Measurements from ENCODE around the gene SURF2.

The SURF2 gene

DNA sequence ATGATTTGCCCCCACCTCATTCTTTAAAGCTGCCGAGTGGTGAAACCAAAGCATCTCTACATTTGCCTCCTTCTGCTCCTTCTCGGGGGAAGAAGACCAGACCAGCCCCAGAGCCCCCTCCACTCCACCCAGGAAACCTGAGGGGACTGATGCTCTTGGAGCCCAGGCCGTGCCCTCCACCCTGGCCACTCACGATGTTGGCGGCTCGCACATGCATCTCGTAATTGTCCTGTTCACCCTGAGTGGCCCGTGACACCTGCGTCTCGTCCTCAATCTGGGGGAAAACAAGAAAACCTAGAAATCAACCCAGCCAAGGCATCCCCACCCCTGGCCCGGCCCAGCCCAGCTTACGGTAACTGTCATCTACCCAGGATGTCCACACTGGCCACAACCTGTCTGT lies 11.4 kb upstream of the SURF2 start:
- H3K4me3 ChIP-seq (ENCODE audit: low read depth, low read length) = no peak overlapping the region
- TF ChIP-seq, protein P1, sequence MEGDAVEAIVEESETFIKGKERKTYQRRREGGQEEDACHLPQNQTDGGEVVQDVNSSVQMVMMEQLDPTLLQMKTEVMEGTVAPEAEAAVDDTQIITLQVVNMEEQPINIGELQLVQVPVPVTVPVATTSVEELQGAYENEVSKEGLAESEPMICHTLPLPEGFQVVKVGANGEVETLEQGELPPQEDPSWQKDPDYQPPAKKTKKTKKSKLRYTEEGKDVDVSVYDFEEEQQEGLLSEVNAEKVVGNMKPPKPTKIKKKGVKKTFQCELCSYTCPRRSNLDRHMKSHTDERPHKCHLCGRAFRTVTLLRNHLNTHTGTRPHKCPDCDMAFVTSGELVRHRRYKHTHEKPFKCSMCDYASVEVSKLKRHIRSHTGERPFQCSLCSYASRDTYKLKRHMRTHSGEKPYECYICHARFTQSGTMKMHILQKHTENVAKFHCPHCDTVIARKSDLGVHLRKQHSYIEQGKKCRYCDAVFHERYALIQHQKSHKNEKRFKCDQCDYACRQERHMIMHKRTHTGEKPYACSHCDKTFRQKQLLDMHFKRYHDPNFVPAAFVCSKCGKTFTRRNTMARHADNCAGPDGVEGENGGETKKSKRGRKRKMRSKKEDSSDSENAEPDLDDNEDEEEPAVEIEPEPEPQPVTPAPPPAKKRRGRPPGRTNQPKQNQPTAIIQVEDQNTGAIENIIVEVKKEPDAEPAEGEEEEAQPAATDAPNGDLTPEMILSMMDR (IDR thresholded peaks at IDR 0.05; ENCODE audit: insufficient read depth, low read depth, low read length, missing control alignments) = no peak
- no peak for DNase-seq (ENCODE audit: low read depth)

DNA sequence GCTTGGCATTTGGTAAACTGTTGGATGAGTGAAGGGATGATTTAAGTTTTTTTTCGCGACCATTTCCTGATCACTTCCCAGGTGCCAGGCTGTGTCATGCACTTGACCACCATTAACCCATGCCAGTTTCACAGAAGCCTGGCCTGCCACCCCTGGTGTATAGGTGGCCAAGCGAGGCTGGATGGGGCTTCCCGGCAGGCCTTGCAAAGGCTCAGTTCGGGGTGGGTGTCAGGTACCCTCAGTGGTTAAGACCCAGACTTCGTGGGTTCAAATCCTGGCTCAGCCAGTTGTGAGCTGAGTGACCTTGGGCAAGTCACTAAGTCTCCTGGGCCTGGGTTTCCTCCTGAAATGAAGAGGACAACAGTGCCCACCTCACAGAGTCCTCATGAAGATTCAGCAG lies 10.8 kb upstream of the SURF2 start:
- H3K4me3 ChIP-seq (ENCODE audit: low read depth, low read length) = no peak overlapping the region
- TF ChIP-seq, protein P1 (IDR thresholded peaks at IDR 0.05; ENCODE audit: insufficient read depth, low read depth, low read length, missing control alignments) = no peak
- no peak for DNase-seq (ENCODE audit: low read depth)

DNA sequence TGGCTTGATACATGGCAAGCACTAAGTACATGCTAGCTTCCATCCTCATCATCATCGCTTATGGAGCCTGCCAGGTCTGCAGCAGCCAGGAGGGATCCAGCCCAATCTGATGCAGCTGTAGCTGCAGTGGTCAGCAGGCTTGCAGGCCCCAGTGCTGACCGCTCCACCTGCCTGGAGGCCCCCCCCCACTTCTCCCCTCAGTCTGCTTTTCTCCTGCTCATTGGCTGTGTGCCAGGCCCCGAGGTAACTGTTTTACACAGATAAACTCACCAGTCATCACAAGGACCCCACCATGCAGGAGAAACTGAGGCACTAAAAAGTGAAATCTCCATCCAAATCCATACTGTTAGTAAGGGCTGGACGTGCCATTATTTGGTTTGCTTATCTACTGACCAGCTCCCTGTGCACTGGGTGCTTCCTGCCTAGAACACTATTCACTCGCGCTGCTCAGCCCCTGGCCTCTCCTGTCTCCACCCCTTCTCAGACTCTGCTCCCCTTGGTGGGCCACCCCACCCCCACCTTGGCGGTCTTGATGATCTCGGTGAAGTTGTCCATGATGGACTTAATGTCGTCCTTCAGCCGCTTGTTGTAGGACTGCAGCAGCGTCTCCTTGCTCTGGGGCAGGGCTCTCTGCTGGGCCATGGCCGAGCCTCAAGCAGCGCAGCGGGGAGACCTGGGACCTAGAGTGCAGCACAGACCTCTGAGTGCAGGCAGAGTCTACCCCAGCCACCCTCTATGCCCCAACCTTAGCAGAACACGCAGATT lies 10.1 kb upstream of the SURF2 start:
- TF ChIP-seq, protein P1 (IDR thresholded peaks at IDR 0.05; ENCODE audit: insufficient read depth, low read depth, low read length, missing control alignments) = no peak
- DNase-seq (ENCODE audit: low read depth) = no peak

DNA sequence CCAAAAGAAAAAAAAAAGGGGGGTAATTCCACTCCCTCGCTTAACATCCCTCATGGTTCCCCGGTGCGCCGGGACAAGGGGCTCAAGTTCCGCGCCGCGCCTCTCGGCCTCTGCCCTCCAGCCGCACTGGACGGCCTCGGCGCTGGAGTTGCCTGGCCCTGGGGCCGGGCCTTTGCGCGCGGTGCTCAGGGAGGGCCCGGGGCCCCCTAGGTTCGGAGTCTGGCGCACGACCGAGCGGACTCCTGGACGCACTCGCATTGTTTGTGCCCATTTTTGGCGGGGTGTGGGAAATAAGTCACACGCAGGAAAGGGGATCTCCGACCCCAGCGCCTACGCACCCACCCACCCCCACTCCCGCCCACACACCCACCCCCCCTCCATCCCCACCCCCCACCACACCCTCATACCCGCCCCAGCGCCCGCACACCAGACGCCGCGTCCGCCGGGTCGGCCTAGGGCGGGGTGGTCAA lies 8.8 kb upstream of the SURF2 start:
- TF ChIP-seq, protein P1 (IDR thresholded peaks at IDR 0.05; ENCODE audit: insufficient read depth, low read depth, low read length, missing control alignments) = no peak
- H3K4me3 ChIP-seq (ENCODE audit: low read depth, low read length) = peak overlapping the region; percentile 92
- DNase-seq (ENCODE audit: low read depth) = peak; percentile 66

More for the DNA sequence above, 10.1 kb upstream of the SURF2 start:
- H3K4me3 ChIP-seq (ENCODE audit: low read depth, low read length) = peak overlapping the region; percentile 92

DNA sequence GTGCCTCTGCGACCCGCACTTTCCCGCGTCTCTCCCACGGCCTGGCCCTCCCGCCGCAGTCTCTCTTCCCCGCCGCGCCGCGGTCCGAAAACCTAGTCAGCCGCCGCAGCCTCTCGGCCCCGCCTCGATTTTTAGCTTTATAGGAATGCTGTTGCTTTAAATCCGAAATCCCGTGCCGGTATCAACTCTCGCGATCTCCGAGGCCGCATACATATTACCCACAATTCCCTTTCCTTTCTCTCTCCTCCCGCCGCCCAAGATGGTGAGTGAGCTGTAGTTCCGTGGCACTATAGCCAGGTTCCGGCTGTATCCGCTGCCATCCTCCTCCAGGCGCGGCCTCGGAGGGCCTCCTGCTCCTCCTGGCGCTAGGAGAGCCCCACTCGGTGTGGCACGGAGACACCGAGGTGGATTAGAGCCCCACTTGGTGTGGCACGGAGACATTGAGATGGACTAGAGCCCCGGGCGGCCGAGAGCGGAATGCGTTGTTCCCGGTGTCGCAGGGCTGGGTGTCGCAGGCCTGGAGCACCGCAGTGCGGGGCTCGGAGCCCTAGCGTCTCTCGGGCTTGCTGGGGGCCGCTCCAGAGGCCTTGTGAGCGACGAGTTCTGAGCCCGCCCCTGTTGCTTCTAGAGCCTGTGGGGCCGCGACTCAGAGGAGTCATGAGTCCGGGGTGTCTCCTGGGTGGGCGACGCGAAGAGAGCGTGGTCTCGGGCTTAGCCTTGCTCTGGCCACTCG lies 8.2 kb upstream of the SURF2 start, which contains the start of the genes MED22 and RPL7A:
Gene MED22, minus strand, starts transcription at position 147 of the 733 bp plus-strand sequence. CDS start 1,469 bp downstream, outside the sequence.
Gene RPL7A, plus strand, starts transcription at position 234 of the 733 bp plus-strand sequence. Its CDS starts 26 bp downstream, at position 260.
- TF ChIP-seq, protein P1 (IDR thresholded peaks at IDR 0.05; ENCODE audit: insufficient read depth, low read depth, low read length, missing control alignments) = no peak
- peak within 1 kb of the TSS; percentile 92 for H3K4me3 ChIP-seq (ENCODE audit: low read depth, low read length)
- DNase-seq (ENCODE audit: low read depth) = peak; percentile 97

DNA sequence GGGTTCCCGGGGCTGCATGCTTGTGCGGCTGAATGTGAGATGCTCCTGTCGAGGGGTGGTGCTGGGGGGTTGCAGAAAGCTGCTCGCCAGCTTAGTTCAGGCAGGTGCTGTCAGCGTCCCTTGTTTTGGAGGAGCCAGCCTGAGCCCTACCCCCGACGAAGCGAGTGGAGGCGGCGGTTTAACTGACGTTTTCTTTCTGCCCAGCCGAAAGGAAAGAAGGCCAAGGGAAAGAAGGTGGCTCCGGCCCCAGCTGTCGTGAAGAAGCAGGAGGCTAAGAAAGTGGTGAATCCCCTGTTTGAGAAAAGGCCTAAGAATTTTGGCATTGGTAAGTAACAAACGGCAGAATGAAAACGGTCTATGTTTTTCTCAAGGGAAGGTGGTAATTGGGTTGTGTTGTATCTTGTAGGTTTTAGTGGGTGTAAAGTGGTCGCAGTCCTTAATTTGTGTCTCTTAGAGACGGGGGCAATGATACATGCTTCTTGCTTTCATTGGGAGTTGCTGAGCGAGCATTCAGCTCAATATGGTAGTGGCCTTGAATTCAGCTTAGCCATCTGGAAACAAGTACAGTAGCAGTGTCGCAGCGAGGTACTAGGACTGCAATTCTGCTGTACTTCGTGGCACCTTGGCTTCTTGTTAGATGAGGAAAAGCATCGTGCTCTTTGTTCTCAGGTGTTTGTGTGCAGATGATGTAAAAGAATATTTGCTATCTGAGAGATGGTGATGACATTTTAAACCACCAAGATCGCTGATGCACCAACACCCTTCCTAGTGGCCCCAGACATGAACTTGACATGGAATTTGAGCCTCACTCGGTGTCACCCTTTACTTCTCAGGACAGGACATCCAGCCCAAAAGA lies 7.4 kb upstream of the SURF2 start:
- H3K4me3 ChIP-seq (ENCODE audit: low read depth, low read length) = peak overlapping the region; percentile 92
- TF ChIP-seq, protein P1 (IDR thresholded peaks at IDR 0.05; ENCODE audit: insufficient read depth, low read depth, low read length, missing control alignments) = no peak

More for the DNA sequence above, 7.4 kb upstream of the SURF2 start:
- no peak for DNase-seq (ENCODE audit: low read depth)
